Tibial artery (tissue), 4 donors: ENCODE data around the gene ZNRF1.

Source experiments
- DNase-seq, 2 donors: peaks; one replicate each; pipeline ENCODE4 v3.0.0-alpha.2; 2019
- H3K27ac ChIP-seq, 2 donors: fragments of 200-600 bp; sonication (generic) in 1 of 2; 1 replicate in 1 of 2; 2 replicates in 1 of 2; pipeline ENCODE4 v1.5.1; 2018 to 2019; ENCODE audit warnings: mild to moderate bottlenecking in 1 of 2
- H3K27me3 ChIP-seq, 2 donors: fragments of 200-600 bp; sonication (generic) in 1 of 2; one replicate each; pipeline versions ENCODE4 v1.5.1 to v1.6.0; 2016 to 2019
- H3K36me3 ChIP-seq, 3 donors: fragments of 200-600 bp; sonication (generic) in 2 of 3; one replicate each; pipeline ENCODE4 v1.5.1; 2016 to 2019; ENCODE audit warnings: mild to moderate bottlenecking in 2 of 3
- H3K4me1 ChIP-seq, 4 donors: fragments of 200-600 bp; sonication (generic) in 2 of 4; 1 replicate in 3 of 4; 2 replicates in 1 of 4; pipeline ENCODE4 v1.5.1; 2016 to 2019
- H3K4me3 ChIP-seq, 2 donors: fragments of 200-600 bp; sonication (generic) in 1 of 2; 1 replicate in 1 of 2; 2 replicates in 1 of 2; pipeline ENCODE4 v1.5.1; 2018 to 2019; ENCODE audit warnings: mild to moderate bottlenecking in 2 of 2
- H3K9me3 ChIP-seq, 3 donors: fragments of 200-600 bp; sonication (generic) in 1 of 3; one replicate each; pipeline ENCODE4 v1.5.1; 2016 to 2019
- intact Hi-C: fragments of 100-400 bp; cut with DNase I; formaldehyde crosslinking; loops from one replicate; pipeline ENCODE4 v1.15.0; 2023; ENCODE audit warnings: low total_unique reads
- TF ChIP-seq, protein P1 (sequence below), 2 experiments: fragments of 200-600 bp in 1 of 2; fragments of 450-650 bp in 1 of 2; IDR thresholded peaks; one replicate each; pipeline ENCODE4 v1.5.1; 2017 to 2019; ENCODE audit warnings: antibody characterized with exemption in 2 of 2, mild to moderate bottlenecking in 1 of 2, moderate library complexity in 1 of 2

The ZNRF1 gene

DNA sequence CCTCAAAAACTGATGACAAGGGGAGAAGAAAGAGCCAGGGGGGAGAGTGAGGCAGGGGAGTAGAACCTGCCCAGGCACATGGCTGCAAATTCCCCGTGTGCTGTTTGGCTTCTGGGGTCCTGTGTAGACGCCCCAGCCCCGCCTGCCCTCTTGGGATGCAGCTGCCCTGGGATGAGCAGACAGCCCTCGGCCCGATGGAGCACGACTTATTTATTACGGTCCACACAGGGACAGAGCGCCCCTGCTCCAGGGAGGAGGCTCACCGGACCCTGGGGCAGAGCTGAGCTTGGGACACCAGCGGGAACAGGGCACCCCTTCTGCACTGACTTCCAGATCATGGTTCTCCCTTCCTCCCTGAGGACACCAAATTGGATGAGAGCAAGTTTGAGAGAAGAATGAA lies 108.7 kb downstream of the ZNRF1 start:
- intact Hi-C loops = loop anchor here (10.0 kb wide), 1 partner anchor 63 kb away; no protein-coding TSS in a partner anchor
- H3K27me3 ChIP-seq = no peaks in the 10 kb centered on the region
- H3K4me1 ChIP-seq = peaks cover 0 to 72% (median 45%) of the 10 kb centered on the region in 4 donors
- peak overlapping the region; percentile 73 to 86 for H3K27ac ChIP-seq
- H3K9me3 ChIP-seq = no peaks in the 10 kb centered on the region
- TF ChIP-seq, protein P1, sequence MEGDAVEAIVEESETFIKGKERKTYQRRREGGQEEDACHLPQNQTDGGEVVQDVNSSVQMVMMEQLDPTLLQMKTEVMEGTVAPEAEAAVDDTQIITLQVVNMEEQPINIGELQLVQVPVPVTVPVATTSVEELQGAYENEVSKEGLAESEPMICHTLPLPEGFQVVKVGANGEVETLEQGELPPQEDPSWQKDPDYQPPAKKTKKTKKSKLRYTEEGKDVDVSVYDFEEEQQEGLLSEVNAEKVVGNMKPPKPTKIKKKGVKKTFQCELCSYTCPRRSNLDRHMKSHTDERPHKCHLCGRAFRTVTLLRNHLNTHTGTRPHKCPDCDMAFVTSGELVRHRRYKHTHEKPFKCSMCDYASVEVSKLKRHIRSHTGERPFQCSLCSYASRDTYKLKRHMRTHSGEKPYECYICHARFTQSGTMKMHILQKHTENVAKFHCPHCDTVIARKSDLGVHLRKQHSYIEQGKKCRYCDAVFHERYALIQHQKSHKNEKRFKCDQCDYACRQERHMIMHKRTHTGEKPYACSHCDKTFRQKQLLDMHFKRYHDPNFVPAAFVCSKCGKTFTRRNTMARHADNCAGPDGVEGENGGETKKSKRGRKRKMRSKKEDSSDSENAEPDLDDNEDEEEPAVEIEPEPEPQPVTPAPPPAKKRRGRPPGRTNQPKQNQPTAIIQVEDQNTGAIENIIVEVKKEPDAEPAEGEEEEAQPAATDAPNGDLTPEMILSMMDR (IDR thresholded peaks at IDR 0.05) = no peak
- no peak for DNase-seq
- H3K4me3 ChIP-seq = no peak overlapping the region
- no peaks in the 10 kb centered on the region for H3K36me3 ChIP-seq

DNA sequence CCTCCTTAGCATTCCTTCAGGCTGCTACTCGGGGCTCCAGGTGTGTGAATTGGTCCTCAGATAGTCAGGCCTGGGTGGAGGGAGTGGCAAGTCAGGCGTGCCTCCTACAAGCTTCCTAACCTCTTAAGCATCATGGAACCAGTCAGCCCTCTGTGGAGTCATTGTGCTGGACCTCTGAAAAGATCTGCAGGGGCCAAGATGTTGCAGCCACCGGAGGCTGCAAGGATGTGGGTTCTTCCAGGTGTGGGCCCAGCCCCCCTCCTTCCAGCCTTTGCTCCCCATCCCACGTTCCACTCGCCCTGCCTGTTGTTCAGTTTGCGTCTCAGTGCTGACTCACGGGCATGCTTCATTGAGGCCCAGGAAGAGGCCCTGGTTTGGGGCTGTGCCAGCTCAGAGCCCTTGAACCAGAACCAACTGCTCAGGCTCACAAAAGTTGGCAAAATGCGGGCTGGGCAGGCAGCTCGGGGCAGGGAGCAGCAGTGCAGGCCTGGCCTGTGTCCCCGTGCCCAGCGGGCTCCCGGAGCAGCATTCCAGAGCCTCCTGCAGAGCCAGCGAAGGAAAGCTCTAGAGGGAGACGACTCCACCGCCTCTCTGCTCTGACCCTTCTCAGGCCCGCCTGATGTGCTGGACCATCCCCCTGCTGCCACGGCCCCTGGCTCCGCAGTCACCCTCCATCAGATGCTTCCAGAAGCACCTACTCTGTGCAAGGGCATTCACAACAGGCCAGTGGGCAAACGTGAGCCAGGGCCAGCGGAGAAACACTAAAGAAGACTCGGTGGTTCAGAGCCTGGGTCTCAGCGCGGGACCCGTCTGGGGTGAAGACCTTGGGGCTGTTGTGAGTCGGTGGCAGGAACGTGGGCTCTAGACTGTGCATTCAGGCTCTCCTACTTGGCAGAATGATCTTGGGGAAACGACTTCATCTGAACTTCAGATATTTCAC lies 110.2 kb downstream of the ZNRF1 start:
- TF ChIP-seq, protein P1 (IDR thresholded peaks at IDR 0.05) = no peak
- peak; percentile 88 to 98 for DNase-seq
- H3K36me3 ChIP-seq = peaks cover 0 to 10% (median 0%) of the 10 kb centered on the region in 3 donors
- H3K27me3 ChIP-seq = no peaks in the 10 kb centered on the region
- H3K9me3 ChIP-seq = no peaks in the 10 kb centered on the region
- H3K4me1 ChIP-seq = peaks cover 0 to 72% (median 45%) of the 10 kb centered on the region in 4 donors
- H3K27ac ChIP-seq = peak overlapping the region; percentile 73 to 86
- intact Hi-C loops = loop anchor here (10.0 kb wide), 1 partner anchor 64 kb away; no protein-coding TSS in a partner anchor
- peak overlapping the region; percentile 2 to 17 for H3K4me3 ChIP-seq

DNA sequence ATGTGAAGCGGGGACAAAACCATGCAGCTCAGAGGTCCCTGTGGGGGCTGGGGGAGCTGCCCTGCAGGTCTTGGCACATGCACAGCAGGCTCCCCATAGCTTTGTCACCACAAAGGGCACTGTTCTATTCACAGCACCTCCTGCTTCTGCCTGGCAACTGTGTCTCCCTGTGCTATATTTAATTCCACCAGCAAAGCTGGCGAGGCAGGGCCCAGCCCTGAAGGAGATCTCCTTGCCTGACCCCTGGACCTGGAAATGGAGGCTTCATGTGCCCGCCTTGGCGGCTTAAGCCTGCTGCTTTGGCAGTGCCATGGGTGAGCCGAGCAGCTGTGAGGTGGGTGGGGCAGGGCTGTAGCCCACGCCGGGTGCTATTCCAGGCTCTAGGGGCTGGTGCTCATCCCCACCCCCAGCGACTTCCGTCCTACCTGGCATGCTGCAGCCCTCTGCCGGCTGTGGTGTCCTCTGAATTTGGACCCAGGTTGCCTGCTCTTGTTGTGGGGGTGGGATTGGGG lies 111.0 kb downstream of the ZNRF1 start:
- TF ChIP-seq, protein P1 (IDR thresholded peaks at IDR 0.05) = no peak
- intact Hi-C loops = loop anchor here (10.0 kb wide), 1 partner anchor 65 kb away; no protein-coding TSS in a partner anchor
- Histone ChIP-seq H3K27ac (peak overlapping the region; percentile 73 to 86), H3K36me3 (peaks cover 0 to 17% (median 5%) of the 10 kb centered on the region in 3 donors), H3K9me3 (no peaks in the 10 kb centered on the region), H3K27me3 (no peaks in the 10 kb centered on the region), H3K4me3 (peak overlapping the region in 1 of 2 donors; percentile 17), H3K4me1 (peaks cover 0 to 68% (median 44%) of the 10 kb centered on the region in 4 donors)
- peak in 1 of 2 donors; percentile 88 for DNase-seq

DNA sequence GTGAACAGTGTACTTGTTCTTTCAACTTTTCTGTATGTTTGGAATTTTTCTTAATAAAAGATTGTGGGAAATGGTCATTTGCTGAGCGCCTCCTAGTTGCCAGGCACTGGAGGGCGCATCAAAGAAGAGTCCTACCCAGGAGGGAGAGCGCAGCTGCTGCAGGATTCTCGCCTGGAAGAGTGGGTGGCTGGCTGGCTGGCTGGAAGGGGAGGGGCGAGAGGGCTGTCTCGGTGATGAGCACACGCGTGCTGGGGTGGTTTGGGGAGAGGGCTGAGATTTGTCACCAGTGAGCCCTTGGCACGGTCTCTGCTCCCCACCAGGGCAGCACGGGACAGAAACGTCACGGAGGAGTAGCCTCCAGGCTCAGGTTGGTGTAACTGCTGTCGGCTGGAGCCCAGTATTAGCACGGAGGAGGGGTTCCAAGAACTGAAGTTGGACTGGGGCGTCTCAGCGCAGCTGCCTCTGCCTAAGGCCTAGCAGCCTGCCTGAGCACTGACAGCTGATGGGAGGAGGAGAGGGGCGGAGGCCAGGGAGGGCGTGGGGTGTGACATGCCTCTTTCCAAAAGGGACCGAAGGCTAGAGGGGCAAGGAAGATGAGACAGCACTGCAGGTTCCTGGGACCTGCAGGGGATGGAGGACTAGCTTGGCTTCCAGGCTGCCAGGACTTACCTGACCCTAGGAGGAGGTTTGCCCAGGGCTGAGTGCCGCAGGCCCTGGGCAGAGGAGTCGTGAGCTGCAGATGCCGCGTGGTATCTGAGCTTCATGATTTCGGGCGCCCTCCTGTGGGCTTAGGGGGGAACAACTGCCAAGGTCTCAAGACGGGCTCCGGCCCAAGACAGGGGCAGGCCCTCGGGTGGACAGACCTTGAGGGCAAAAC lies 112.1 kb downstream of the ZNRF1 start:
- H3K27me3 ChIP-seq = no peaks in the 10 kb centered on the region
- intact Hi-C loops = loop anchor here (1.0 kb wide), 1 partner anchor 113 kb away; no protein-coding TSS in a partner anchor
- TF ChIP-seq, protein P1 (IDR thresholded peaks at IDR 0.05) = peak; percentile 93 to 95
- H3K9me3 ChIP-seq = no peaks in the 10 kb centered on the region
- peak overlapping the region; percentile 15 to 31 for H3K4me3 ChIP-seq
- DNase-seq = peak; percentile 90 to 95
- peak overlapping the region; percentile 73 to 86 for H3K27ac ChIP-seq
- H3K4me1 ChIP-seq = peaks cover 0 to 69% (median 45%) of the 10 kb centered on the region in 4 donors
- H3K36me3 ChIP-seq = peaks cover 0 to 17% (median 5%) of the 10 kb centered on the region in 3 donors

DNA sequence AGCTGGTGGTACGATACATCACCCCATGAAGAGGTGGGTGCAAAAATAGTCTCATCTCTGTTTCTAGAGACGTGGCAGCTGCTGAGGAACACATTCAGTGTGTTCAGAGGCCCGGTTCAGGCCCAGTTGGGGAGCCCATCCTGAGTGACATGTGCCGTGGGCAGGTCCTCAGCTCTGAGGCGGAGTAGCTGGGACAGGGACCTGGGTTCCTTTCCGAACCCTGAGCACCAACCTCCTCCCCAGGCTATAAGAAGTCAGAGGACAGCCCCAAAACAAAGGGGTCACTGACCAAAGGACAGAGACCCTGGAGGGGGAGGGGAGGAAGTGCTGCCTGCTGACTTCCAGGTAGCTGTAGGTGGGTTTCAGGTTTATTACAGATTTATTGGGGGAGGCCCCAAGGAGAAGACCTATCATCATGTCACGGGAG lies 112.7 kb downstream of the ZNRF1 start:
- H3K4me1 ChIP-seq = peaks cover 0 to 70% (median 49%) of the 10 kb centered on the region in 4 donors
- TF ChIP-seq, protein P1 (IDR thresholded peaks at IDR 0.05) = no peak
- peak overlapping the region; percentile 73 to 86 for H3K27ac ChIP-seq
- peaks cover 0 to 17% (median 5%) of the 10 kb centered on the region in 3 donors for H3K36me3 ChIP-seq
- H3K9me3 ChIP-seq = no peaks in the 10 kb centered on the region
- no peak for DNase-seq
- H3K27me3 ChIP-seq = no peaks in the 10 kb centered on the region
- H3K4me3 ChIP-seq = no peak overlapping the region
- intact Hi-C loops = loop anchor here (1.0 kb wide), 1 partner anchor 113 kb away; no protein-coding TSS in a partner anchor
